ENCODE measurements around the gene GJD3. TPM values are rescaled to one million over a fixed set of nuclear protein-coding genes. Genes with fewer than 3 reads are reported as not detected.

GJD3 gene
- total RNA-seq, 2 donors from 2014 or later: 1.3 TPM; not detected in 1

DNA sequence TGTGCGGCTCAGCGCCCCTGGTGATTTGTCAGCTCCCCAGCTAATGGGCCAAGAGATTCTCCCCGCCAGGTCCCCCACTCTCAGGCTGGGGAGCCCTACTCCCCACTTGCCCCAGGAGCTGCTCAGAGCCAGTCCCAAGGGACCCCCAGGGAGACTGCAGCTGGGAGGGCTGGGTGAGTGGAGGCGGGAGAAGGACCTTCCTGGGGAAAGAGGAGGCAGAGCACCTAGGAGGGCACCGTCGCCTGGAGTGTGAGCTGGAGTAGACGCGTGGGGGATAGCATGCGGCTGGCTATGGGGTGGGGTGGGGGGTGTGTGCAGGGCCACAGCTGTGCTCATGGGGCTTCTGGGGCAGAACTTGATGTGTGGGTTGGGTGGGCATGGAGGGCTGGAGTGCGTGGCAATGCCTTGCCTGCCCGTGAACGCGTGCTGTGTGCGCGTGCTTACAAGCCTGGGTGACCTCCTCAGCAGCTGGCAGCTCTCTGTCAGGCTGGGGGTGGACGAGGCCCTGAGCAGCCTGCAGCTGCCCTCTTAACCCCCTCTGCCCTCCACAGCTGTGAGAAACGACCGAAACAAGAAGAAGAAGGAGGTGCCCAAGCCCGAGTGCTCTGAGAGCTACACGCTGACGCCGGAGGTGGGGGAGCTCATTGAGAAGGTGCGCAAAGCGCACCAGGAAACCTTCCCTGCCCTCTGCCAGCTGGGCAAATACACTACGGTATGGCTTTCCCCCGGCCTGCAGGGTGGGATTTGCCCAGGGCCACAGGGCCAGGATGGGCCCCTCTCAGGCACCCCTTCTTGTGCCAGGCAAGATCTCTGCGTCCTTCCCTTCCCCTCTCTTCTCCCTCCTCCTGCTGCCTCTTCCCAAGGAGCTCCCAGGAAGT is 12.9 kb downstream of the GJD3 start:
- Histone ChIP-seq H3K4me1 (peaks cover 33% of the 10 kb centered on the region), H3K9me3 (no peaks in the 10 kb centered on the region), H3K27ac (no peak overlapping the region), H3K4me3 (no peak overlapping the region), H3K27me3 (no peaks in the 10 kb centered on the region), H3K36me3 (replicated peaks in 1 of 2; ENCODE audit: insufficient read depth in 1 of 2, low read depth in 2 of 2) (peaks cover 0 to 11% of the 10 kb centered on the region in 2 donors)
- intact Hi-C loops (cut with DNase I): loop anchor here (2.0 to 10.0 kb wide), 2 partner anchors 45 to 147 kb away; no protein-coding TSS in a partner anchor
- ATAC-seq (no peak), DNase-seq (no peak)
- TF ChIP-seq, protein P1, sequence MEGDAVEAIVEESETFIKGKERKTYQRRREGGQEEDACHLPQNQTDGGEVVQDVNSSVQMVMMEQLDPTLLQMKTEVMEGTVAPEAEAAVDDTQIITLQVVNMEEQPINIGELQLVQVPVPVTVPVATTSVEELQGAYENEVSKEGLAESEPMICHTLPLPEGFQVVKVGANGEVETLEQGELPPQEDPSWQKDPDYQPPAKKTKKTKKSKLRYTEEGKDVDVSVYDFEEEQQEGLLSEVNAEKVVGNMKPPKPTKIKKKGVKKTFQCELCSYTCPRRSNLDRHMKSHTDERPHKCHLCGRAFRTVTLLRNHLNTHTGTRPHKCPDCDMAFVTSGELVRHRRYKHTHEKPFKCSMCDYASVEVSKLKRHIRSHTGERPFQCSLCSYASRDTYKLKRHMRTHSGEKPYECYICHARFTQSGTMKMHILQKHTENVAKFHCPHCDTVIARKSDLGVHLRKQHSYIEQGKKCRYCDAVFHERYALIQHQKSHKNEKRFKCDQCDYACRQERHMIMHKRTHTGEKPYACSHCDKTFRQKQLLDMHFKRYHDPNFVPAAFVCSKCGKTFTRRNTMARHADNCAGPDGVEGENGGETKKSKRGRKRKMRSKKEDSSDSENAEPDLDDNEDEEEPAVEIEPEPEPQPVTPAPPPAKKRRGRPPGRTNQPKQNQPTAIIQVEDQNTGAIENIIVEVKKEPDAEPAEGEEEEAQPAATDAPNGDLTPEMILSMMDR (IDR thresholded peaks at IDR 0.05): no peak
- TF ChIP-seq POLR2A (IDR thresholded peaks at IDR 0.05): no peak
- WGBS, 2 donors: 84 to 86% methylated on average over 21 to 27 of the region's 27 CpGs

DNA sequence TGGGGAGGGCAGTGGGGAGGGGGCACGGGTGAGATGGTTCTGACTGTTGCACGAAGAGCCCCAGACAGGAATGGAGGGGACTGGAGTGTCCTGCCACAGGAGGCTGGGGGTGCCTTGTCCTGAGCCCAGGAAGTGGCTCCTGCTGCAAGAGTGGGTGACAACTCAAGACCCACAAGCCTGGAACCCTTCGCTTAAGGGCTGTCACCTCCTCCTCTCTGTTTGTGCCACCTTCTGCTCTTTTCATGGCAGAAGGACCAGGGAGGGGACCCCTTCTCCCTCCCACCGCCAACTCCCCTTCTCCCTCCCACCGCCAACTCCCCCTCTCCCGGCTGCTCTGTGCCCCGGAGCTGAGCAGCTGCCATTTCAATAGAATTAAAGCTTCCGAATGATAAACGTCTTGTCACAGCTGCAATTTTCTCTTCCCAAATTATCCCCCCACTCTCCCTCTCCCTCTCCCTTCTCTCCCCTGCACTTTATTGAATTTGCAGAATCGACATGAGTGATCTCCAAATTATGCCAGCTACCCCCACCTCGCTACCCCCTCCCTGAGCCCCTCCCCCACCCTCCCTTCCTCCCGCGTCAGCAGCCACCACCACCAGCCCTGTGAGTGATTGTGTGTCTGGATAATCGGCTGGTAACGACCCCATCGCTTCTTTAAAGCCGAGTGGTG is 13.7 kb downstream of the GJD3 start:
- peaks cover 41% of the 10 kb centered on the region for H3K4me1 ChIP-seq
- TF ChIP-seq POLR2A (IDR thresholded peaks at IDR 0.05): no peak
- TF ChIP-seq, protein P1 (IDR thresholded peaks at IDR 0.05): no peak
- no peak for DNase-seq
- H3K27ac ChIP-seq: no peak overlapping the region
- H3K36me3 ChIP-seq (replicated peaks in 1 of 2; ENCODE audit: insufficient read depth in 1 of 2, low read depth in 2 of 2): peaks cover 0 to 10% of the 10 kb centered on the region in 2 donors
- 70 to 74% methylated on average over 16 to 17 of the region's 17 CpGs for WGBS, 2 donors
- H3K4me3 ChIP-seq: no peak overlapping the region
- no peaks in the 10 kb centered on the region for H3K27me3 ChIP-seq
- no peak for ATAC-seq
- no peaks in the 10 kb centered on the region for H3K9me3 ChIP-seq
- intact Hi-C loops (cut with DNase I): loop anchor here (2.0 to 10.0 kb wide), 2 partner anchors 44 to 146 kb away; no protein-coding TSS in a partner anchor

DNA sequence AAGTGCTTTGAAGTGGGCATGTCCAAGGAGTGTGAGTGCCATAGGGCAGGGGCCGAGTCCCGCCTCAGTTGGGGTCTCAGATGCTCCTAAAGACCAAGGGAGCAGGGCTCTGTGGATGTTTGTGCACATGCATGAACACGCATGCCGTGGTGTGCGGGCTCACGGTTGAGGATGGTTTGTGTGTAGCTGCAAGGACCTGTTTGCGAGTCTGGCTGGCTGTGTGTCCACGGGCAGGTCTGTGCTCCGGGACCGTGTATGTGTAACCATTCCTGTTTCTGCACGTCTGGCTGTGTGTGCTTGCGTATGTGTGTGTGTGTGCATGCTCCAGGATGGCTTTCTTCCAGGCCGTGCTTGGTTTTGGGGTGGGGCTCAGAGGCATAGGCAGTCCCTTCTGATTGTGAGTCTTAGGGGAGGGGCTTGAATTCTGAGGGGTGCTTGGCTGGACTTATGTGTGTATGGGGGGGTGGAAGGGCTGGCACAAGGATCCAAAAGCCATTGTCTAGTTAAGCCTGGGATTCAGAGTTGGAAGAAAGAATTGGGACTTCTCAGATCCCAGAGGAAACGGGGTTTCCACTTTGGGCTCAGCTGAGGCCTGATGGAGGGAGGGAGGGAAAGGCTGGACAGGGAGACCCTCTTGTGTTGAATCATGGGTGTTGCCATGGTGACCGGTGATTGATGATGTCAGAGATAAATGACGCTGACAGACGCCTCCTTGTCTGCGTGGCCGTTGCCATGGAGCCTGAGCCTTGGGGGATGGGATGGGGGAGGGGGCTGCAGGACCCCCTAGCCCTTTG is 14.4 kb downstream of the GJD3 start:
- Histone ChIP-seq H3K9me3 (no peaks in the 10 kb centered on the region), H3K27ac (peak overlapping the region in 1 of 4 donors; percentile 51), H3K27me3 (no peaks in the 10 kb centered on the region), H3K36me3 (replicated peaks in 1 of 2; ENCODE audit: insufficient read depth in 1 of 2, low read depth in 2 of 2) (peaks cover 0 to 10% of the 10 kb centered on the region in 2 donors), H3K4me1 (peaks cover 45% of the 10 kb centered on the region), H3K4me3 (no peak overlapping the region)
- intact Hi-C loops (cut with DNase I): loop anchor here (2.0 to 10.0 kb wide), 2 partner anchors 43 to 145 kb away; no protein-coding TSS in a partner anchor
- no peak for TF ChIP-seq POLR2A (IDR thresholded peaks at IDR 0.05)
- TF ChIP-seq, protein P1 (IDR thresholded peaks at IDR 0.05): no peak
- DNase-seq (no peak), ATAC-seq (no peak)
- 70 to 73% methylated on average over 19 of the region's 19 CpGs for WGBS, 2 donors

DNA sequence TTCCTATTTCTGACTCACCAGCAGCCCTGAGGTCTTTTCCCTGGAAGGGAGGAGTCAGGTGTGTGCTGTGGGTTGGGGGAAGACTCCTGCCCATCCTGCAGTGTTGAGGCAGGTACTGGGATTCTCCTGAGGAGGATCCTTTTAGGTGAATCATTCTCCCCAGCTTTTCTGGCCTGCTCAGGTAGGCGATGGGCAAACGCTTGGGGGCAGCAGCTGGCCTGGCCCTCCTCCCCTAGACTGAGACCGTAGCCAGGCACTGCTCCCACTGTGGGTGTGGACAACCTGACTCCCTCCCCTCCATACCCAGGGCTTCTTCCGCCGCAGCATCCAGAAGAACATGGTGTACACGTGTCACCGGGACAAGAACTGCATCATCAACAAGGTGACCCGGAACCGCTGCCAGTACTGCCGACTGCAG is 15.1 kb downstream of the GJD3 start:
- Histone ChIP-seq H3K4me3 (no peak overlapping the region), H3K27ac (peak overlapping the region in 2 of 4 donors; percentile 22 to 51), H3K27me3 (no peaks in the 10 kb centered on the region), H3K9me3 (no peaks in the 10 kb centered on the region), H3K36me3 (replicated peaks in 1 of 2; ENCODE audit: insufficient read depth in 1 of 2, low read depth in 2 of 2) (peaks cover 0 to 10% of the 10 kb centered on the region in 2 donors), H3K4me1 (peaks cover 48% of the 10 kb centered on the region)
- TF ChIP-seq POLR2A (IDR thresholded peaks at IDR 0.05): peak in 1 of 3 donors; percentile 10
- TF ChIP-seq, protein P1 (IDR thresholded peaks at IDR 0.05): no peak
- DNase-seq (no peak), ATAC-seq (no peak)
- intact Hi-C loops (cut with DNase I): no loop called here
- 65 to 86% methylated on average over 10 of the region's 10 CpGs for WGBS, 2 donors

Measured in body of pancreas (tissue), 4 donors.